Brain microvascular endothelial cell (primary cell): ENCODE results near the gene ZNF215.
A peak's percentile ranks its signal among the peaks of the same experiment; 100 is the strongest.
"Not testable (repeated sequence)": the region's sequence is repeated elsewhere in the genome, so short reads cannot be mapped to it uniquely, and the experiment has no call there.

ENCODE experiments used
- DNase-seq: peaks from one replicate; pipeline ENCODE4 v3.0.0-alpha.2; 2020
- H3K27ac ChIP-seq: fragments of 250-450 bp; sonication (Bioruptor Pico); 2 replicates; pipeline ENCODE4 v1.5.1; 2020; ENCODE audit warnings: mild to moderate bottlenecking, moderate library complexity
- H3K27me3 ChIP-seq: fragments of 250-450 bp; sonication (Bioruptor Pico); replicated peaks from 2 replicates; pipeline ENCODE4 v1.5.1; 2020; ENCODE audit warnings: mild to moderate bottlenecking
- H3K36me3 ChIP-seq: fragments of 250-450 bp; sonication (Bioruptor Pico); replicated peaks from 2 replicates; pipeline ENCODE4 v1.5.1; 2020; ENCODE audit warnings: mild to moderate bottlenecking
- H3K4me3 ChIP-seq: 2 replicates; pipeline ENCODE4 v1.5.1; 2011; ENCODE audit warnings: low read depth, mild to moderate bottlenecking, control low read depth, low read length, moderate library complexity
- CTCF ChIP-seq: IDR thresholded peaks from 2 replicates; pipeline ENCODE4 v1.5.1; 2011; ENCODE audit warnings: low read depth, mild to moderate bottlenecking, moderate library complexity, low read length, control low read depth, inconsistent platforms; ENCODE audit errors: missing control alignments
- in situ Hi-C: cut with HindIII; loops from 2 replicates; pipeline ENCODE4 v1.10.0; 2017; ENCODE audit warnings: low sequenced_read_pairs, low pct_ligation_motif_present

ZNF215 gene

GRCh38 chr11:6927030-6927617 is 898 bp downstream of the ZNF215 start:
- in situ Hi-C loops: no loop called here
- H3K27me3 ChIP-seq: no peaks in the 10 kb centered on the region
- no peak for DNase-seq
- no peak overlapping the region for H3K27ac ChIP-seq
- H3K4me3 ChIP-seq: peak overlapping the region; percentile 88
- no peak for TF ChIP-seq CTCF
- no peaks in the 10 kb centered on the region for H3K36me3 ChIP-seq

- DNase-seq: no peak
- H3K27ac ChIP-seq: no peak overlapping the region
- H3K4me3 ChIP-seq: no peak overlapping the region
- H3K36me3 ChIP-seq: no peaks in the 10 kb centered on the region
- in situ Hi-C loops: no loop called here
- no peak for TF ChIP-seq CTCF
- H3K27me3 ChIP-seq: no peaks in the 10 kb centered on the region
Measured at GRCh38 chr11:6928916-6929315, 2.7 kb downstream of the ZNF215 start.

- H3K4me3 ChIP-seq: no peak overlapping the region
- no peaks in the 10 kb centered on the region for H3K27me3 ChIP-seq
- H3K36me3 ChIP-seq: no peaks in the 10 kb centered on the region
- no peak for DNase-seq
- TF ChIP-seq CTCF: no peak
- H3K27ac ChIP-seq: no peak overlapping the region
- in situ Hi-C loops: no loop called here
Measured at GRCh38 chr11:6931146-6931713, 5.0 kb downstream of the ZNF215 start.

GRCh38 chr11:6932145-6932544 is 5.9 kb downstream of the ZNF215 start:
- in situ Hi-C loops: no loop called here
- no peak overlapping the region for H3K27ac ChIP-seq
- H3K27me3 ChIP-seq: no peaks in the 10 kb centered on the region
- H3K36me3 ChIP-seq: no peaks in the 10 kb centered on the region
- H3K4me3 ChIP-seq: no peak overlapping the region
- DNase-seq: no peak
- no peak for TF ChIP-seq CTCF

GRCh38 chr11:6941970-6942369 is 15.7 kb downstream of the ZNF215 start:
- TF ChIP-seq CTCF: no peak
- DNase-seq: no peak

GRCh38 chr11:6943131-6943530 is 16.9 kb downstream of the ZNF215 start:
- in situ Hi-C loops: no loop called here
- no peak for TF ChIP-seq CTCF
- no peak overlapping the region for H3K27ac ChIP-seq
- no peaks in the 10 kb centered on the region for H3K27me3 ChIP-seq
- H3K4me3 ChIP-seq: no peak overlapping the region
- DNase-seq: no peak
- no peaks in the 10 kb centered on the region for H3K36me3 ChIP-seq

More at GRCh38 chr11:6941970-6942369, 15.7 kb downstream of the ZNF215 start:
- Histone ChIP-seq H3K27me3 (no peaks in the 10 kb centered on the region), H3K36me3 (no peaks in the 10 kb centered on the region), H3K4me3 (no peak overlapping the region), H3K27ac (no peak overlapping the region)
- in situ Hi-C loops: no loop called here

DNA sequence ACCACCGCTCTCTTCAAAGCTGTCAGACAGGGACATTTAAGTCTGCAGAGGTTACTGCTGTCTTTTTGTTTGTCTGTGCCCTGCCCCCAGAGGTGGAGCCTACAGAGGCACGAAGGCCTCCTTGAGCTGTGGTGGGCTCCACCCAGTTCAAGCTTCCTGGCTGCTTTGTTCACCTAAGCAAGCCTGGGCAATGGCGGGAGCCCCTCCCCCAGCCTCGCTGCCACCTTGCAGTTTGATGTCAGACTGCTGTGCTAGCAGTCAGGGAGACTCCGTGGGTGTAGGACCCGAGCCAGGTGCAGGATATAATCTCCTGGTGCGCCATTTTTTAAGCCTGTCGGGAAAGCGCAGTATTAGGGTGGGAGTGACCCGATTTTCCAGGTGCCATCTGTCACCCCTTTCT is 28.0 kb downstream of the ZNF215 start:
- H3K36me3 ChIP-seq, H3K27ac ChIP-seq, in situ Hi-C loops, H3K27me3 ChIP-seq, DNase-seq, H3K4me3 ChIP-seq: not testable (repeated sequence)
